ENCODE data around the gene SMAD3. TPM values are rescaled to one million over a fixed set of nuclear protein-coding genes. Genes with fewer than 3 reads are reported as not detected.
"Not testable (repeated sequence)": the region's sequence is repeated elsewhere in the genome, so short reads cannot be mapped to it uniquely, and the experiment has no call there.

The SMAD3 gene
- total RNA-seq, 2 experiments from 2014 or later: 145 to 148 TPM

GRCh38 chr15:67068710-67069400 lies 3.5 kb downstream of the SMAD3 start:
- H3K36me3 Mint-ChIP-seq (ENCODE audit: low read depth): peaks cover 67% of the 10 kb centered on the region

GRCh38 chr15:67070150-67070549 lies 4.7 kb downstream of the SMAD3 start:
- POLR2A ChIA-PET: interaction anchor here (0.9 to 16.8 kb wide), 6 partner anchors 12 to 184 kb away, joined by 3 to 489 read pairs (median 12); no protein-coding TSS in a partner anchor
- CTCF ChIA-PET: interaction anchor here (6.2 kb wide), 1 partner anchor 12 kb away, joined by 51 read pairs; no protein-coding TSS in a partner anchor
- DNase-seq: no peak
- peaks cover 66% of the 10 kb centered on the region for H3K4me1 Mint-ChIP-seq
- peak overlapping the region; percentile 98 for H3K4me3 Mint-ChIP-seq
- H3K9me3 Mint-ChIP-seq: no peaks in the 10 kb centered on the region
- peaks cover 80% of the 10 kb centered on the region for H3K36me3 Mint-ChIP-seq (ENCODE audit: low read depth)
- H3K27me3 Mint-ChIP-seq: no peaks in the 10 kb centered on the region
- H3K27ac Mint-ChIP-seq: peak overlapping the region; percentile 3

More at GRCh38 chr15:67068710-67069400, 3.5 kb downstream of the SMAD3 start:
- H3K4me1 Mint-ChIP-seq: peaks cover 59% of the 10 kb centered on the region
- H3K4me3 Mint-ChIP-seq: peak overlapping the region; percentile 98
- POLR2A ChIA-PET: interaction anchor here (1.0 to 16.8 kb wide), 17 partner anchors 10 to 1764 kb away, joined by 3 to 489 read pairs (median 5); partner anchors contain the start of genes AAGAB and IQCH
- no peak for DNase-seq
- H3K9me3 Mint-ChIP-seq: no peaks in the 10 kb centered on the region
- H3K27ac Mint-ChIP-seq: peak overlapping the region; percentile 86
- peaks cover 7% of the 10 kb centered on the region for H3K27me3 Mint-ChIP-seq
- CTCF ChIA-PET: interaction anchor here (1.3 to 6.2 kb wide), 3 partner anchors 14 to 33 kb away, joined by 4 to 51 read pairs (median 4); no protein-coding TSS in a partner anchor

GRCh38 chr15:67070892-67071664 lies 5.7 kb downstream of the SMAD3 start:
- Mint-ChIP-seq H3K27ac (peak overlapping the region; percentile 45), H3K4me3 (no peak overlapping the region), H3K4me1 (peaks cover 75% of the 10 kb centered on the region), H3K9me3 (no peaks in the 10 kb centered on the region), H3K36me3 (ENCODE audit: low read depth) (peaks cover 88% of the 10 kb centered on the region), H3K27me3 (no peaks in the 10 kb centered on the region)
- no peak for DNase-seq
- ChIA-PET POLR2A (interaction anchor here (0.9 to 16.8 kb wide), 6 partner anchors 11 to 107 kb away, joined by 3 to 489 read pairs (median 6); no protein-coding TSS in a partner anchor), CTCF (interaction anchor here (1.4 to 6.2 kb wide), 3 partner anchors 12 to 233 kb away, joined by 4 to 51 read pairs (median 5); no protein-coding TSS in a partner anchor)

- CTCF ChIA-PET: interaction anchor here (1.0 to 6.2 kb wide), 4 partner anchors 10 to 231 kb away, joined by 3 to 51 read pairs (median 4); no protein-coding TSS in a partner anchor
- Mint-ChIP-seq H3K4me1 (peaks cover 89% of the 10 kb centered on the region), H3K27ac (peak overlapping the region; percentile 91), H3K27me3 (no peaks in the 10 kb centered on the region), H3K9me3 (no peaks in the 10 kb centered on the region), H3K36me3 (ENCODE audit: low read depth) (peaks cover 89% of the 10 kb centered on the region), H3K4me3 (no peak overlapping the region)
- POLR2A ChIA-PET: interaction anchor here (0.8 to 16.8 kb wide), 8 partner anchors 9 to 127 kb away, joined by 3 to 489 read pairs (median 6); no protein-coding TSS in a partner anchor
- no peak for DNase-seq
Measured at GRCh38 chr15:67072442-67072841, 7.0 kb downstream of the SMAD3 start.

- Mint-ChIP-seq H3K4me1 (peaks cover 94% of the 10 kb centered on the region), H3K27ac (peak overlapping the region; percentile 91), H3K27me3 (no peaks in the 10 kb centered on the region), H3K4me3 (peak overlapping the region; percentile 38), H3K36me3 (ENCODE audit: low read depth) (peaks cover 89% of the 10 kb centered on the region), H3K9me3 (no peaks in the 10 kb centered on the region)
- CTCF ChIA-PET: interaction anchor here (1.0 to 6.2 kb wide), 5 partner anchors 10 to 231 kb away, joined by 3 to 51 read pairs (median 4); no protein-coding TSS in a partner anchor
- no peak for DNase-seq
- POLR2A ChIA-PET: interaction anchor here (0.8 to 16.8 kb wide), 8 partner anchors 9 to 127 kb away, joined by 3 to 489 read pairs (median 6); no protein-coding TSS in a partner anchor
Measured at GRCh38 chr15:67072958-67073357, 7.6 kb downstream of the SMAD3 start.

- ChIA-PET POLR2A (interaction anchor here (0.8 to 16.8 kb wide), 5 partner anchors 8 to 46 kb away, joined by 3 to 489 read pairs (median 6); partner anchors contain the start of gene SMAD3), CTCF (interaction anchor here (0.6 to 2.9 kb wide), 3 partner anchors 9 to 91 kb away, joined by 3 to 8 read pairs (median 4); partner anchors contain the start of gene SMAD3)
- no peak for DNase-seq
- no peaks in the 10 kb centered on the region for H3K27me3 Mint-ChIP-seq
- H3K36me3 Mint-ChIP-seq (ENCODE audit: low read depth): peaks cover 85% of the 10 kb centered on the region
- peak overlapping the region; percentile 91 for H3K27ac Mint-ChIP-seq
- peaks cover 93% of the 10 kb centered on the region for H3K4me1 Mint-ChIP-seq
- H3K9me3 Mint-ChIP-seq: no peaks in the 10 kb centered on the region
- H3K4me3 Mint-ChIP-seq: no peak overlapping the region
Measured at GRCh38 chr15:67074886-67075229, 9.5 kb downstream of the SMAD3 start.

GRCh38 chr15:67075555-67076135 lies 10.2 kb downstream of the SMAD3 start:
- DNase-seq, H3K27me3 Mint-ChIP-seq, H3K9me3 Mint-ChIP-seq: not testable (repeated sequence)
- ChIA-PET POLR2A (interaction anchor here (0.6 to 16.8 kb wide), 3 partner anchors 8 to 23 kb away, joined by 3 to 489 read pairs (median 374); partner anchors contain the start of gene SMAD3), CTCF (interaction anchor here (2.9 kb wide), 1 partner anchor 9 kb away, joined by 8 read pairs; the partner anchor contains the start of gene SMAD3)
- Mint-ChIP-seq H3K4me1 (peaks cover 93% of the 10 kb centered on the region), H3K27ac (peak overlapping the region; percentile 91), H3K4me3 (peak overlapping the region; percentile 43), H3K36me3 (ENCODE audit: low read depth) (peaks cover 85% of the 10 kb centered on the region)

- Mint-ChIP-seq H3K27ac (peak overlapping the region; percentile 70), H3K4me3 (peak overlapping the region; percentile 43), H3K9me3 (no peaks in the 10 kb centered on the region), H3K36me3 (ENCODE audit: low read depth) (peaks cover 85% of the 10 kb centered on the region), H3K4me1 (peaks cover 93% of the 10 kb centered on the region), H3K27me3 (no peaks in the 10 kb centered on the region)
- CTCF ChIA-PET: interaction anchor here (2.9 kb wide), 1 partner anchor 10 kb away, joined by 8 read pairs; the partner anchor contains the start of gene SMAD3
- POLR2A ChIA-PET: interaction anchor here (0.7 to 16.8 kb wide), 4 partner anchors 8 to 23 kb away, joined by 3 to 489 read pairs (median 188); partner anchors contain the start of gene SMAD3
- no peak for DNase-seq
Measured at GRCh38 chr15:67076147-67076843, 10.9 kb downstream of the SMAD3 start.

GRCh38 chr15:67077641-67078215 lies 12.3 kb downstream of the SMAD3 start:
- peak overlapping the region; percentile 63 for H3K27ac Mint-ChIP-seq
- DNase-seq: no peak
- no peaks in the 10 kb centered on the region for H3K27me3 Mint-ChIP-seq
- peaks cover 91% of the 10 kb centered on the region for H3K36me3 Mint-ChIP-seq (ENCODE audit: low read depth)
- no peaks in the 10 kb centered on the region for H3K9me3 Mint-ChIP-seq
- peak overlapping the region; percentile 22 for H3K4me3 Mint-ChIP-seq
- POLR2A ChIA-PET: interaction anchor here (13.0 to 16.8 kb wide), 2 partner anchors 10 to 21 kb away, joined by 374 to 489 read pairs; partner anchors contain the start of gene SMAD3
- CTCF ChIA-PET: interaction anchor here (2.9 kb wide), 1 partner anchor 12 kb away, joined by 8 read pairs; the partner anchor contains the start of gene SMAD3
- peaks cover 97% of the 10 kb centered on the region for H3K4me1 Mint-ChIP-seq

GRCh38 chr15:67079361-67079760 lies 14.0 kb downstream of the SMAD3 start:
- no peak for DNase-seq
- Mint-ChIP-seq H3K9me3 (no peaks in the 10 kb centered on the region), H3K4me3 (no peak overlapping the region), H3K27me3 (no peaks in the 10 kb centered on the region), H3K4me1 (peaks cover 96% of the 10 kb centered on the region), H3K27ac (no peak overlapping the region), H3K36me3 (ENCODE audit: low read depth) (peaks cover 90% of the 10 kb centered on the region)
- ChIA-PET CTCF (interaction anchor here (0.7 kb wide), 1 partner anchor 13 kb away, joined by 3 read pairs; no protein-coding TSS in a partner anchor), POLR2A (interaction anchor here (0.7 to 13.0 kb wide), 7 partner anchors 11 to 69 kb away, joined by 3 to 374 read pairs (median 4); partner anchors contain the start of gene SMAD3)
